NK-92 (cell line): Measurements from ENCODE around the gene GOLT1A.

Experiments used
- DNase-seq: peaks from one replicate; lab custom pipeline; 2025; ENCODE audit not compliant: unreplicated experiment; lab: John Stamatoyannopoulos, UW

GOLT1A gene

DNA sequence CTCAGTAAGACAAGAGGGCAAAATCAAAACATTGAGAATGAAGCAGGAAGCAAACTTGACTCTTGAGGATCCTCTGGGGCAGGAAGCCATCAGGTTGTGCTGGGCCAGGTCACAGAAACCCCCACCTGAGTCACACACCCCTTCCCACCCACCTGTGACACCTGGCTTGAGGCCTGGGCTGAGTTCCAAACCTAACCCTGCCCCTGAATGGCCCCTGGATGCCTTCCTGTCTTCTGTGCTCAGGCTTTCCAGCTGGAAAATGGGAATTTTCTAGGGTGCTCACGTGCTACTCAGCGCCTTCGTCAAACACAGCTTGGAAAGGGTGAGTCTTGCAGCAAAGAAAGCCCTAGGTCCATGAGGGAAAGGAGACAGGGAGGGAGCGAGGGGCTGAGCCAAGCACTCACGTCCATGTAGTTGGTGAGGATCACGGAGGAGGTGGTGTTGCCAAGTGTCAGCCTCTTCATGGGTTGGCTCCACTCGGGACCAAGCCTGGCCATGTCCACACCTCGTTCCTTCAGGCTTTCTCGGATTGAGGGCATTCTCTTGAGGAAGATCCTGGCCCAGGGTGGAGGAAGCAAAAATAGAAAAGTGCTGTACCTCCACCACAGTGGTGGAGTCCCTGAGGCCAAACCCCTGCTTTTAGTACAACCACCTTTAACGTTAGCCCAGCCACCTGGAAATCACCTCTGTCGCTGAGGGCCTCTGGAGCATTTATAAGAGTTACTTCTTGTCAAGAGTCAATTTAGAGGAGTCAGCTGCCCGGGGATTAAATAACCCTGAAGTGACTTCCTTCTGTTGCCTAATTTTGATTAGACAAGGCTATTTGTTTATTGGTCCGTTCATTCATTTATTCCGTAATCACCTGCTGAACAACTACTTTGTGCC, 51.9 kb downstream of the GOLT1A start:
- no peak for DNase-seq

- no peak for DNase-seq
These were observed 55.8 kb downstream of the GOLT1A start for GRCh38 chr1:204157962-204158361.

DNA sequence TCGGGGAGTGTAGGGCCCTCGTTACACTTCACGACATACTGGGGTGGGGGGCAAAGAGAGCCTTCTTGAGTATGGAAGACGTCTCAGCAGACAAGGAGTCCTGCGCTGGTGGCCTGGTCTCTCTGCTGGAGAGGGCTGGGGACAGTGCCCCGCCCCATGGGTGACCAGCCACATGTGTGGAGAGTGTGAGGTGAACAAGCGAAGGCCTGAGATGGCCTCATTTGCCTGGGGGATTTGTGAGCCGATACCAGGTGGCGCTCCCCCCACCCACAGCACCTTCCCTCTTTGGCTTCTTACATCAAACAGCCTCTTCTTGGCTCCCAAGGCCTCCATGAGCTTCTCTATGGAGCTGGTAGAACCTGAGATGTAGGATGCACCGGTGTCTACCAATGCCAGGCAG, 57.9 kb downstream of the GOLT1A start:
- DNase-seq = no peak

- DNase-seq = no peak
These were observed 59.1 kb downstream of the GOLT1A start for GRCh38 chr1:204154568-204155255.

- DNase-seq = no peak
These were observed 60.1 kb downstream of the GOLT1A start for GRCh38 chr1:204153667-204154066.

- no peak for DNase-seq
These were observed 61.3 kb downstream of the GOLT1A start for GRCh38 chr1:204152310-204153044.

- DNase-seq = no peak
These were observed 62.1 kb downstream of the GOLT1A start, which contains the start of gene ETNK2 for GRCh38 chr1:204151552-204152309. TSS of gene ETNK2 (minus strand) at chr1:204152044. CDS start at chr1:204151852, 192 bp downstream.

- no peak for DNase-seq
These were observed 62.9 kb downstream of the GOLT1A start for GRCh38 chr1:204150702-204151551.

- no peak for DNase-seq
These were observed 63.9 kb downstream of the GOLT1A start for GRCh38 chr1:204149635-204150565.

DNA sequence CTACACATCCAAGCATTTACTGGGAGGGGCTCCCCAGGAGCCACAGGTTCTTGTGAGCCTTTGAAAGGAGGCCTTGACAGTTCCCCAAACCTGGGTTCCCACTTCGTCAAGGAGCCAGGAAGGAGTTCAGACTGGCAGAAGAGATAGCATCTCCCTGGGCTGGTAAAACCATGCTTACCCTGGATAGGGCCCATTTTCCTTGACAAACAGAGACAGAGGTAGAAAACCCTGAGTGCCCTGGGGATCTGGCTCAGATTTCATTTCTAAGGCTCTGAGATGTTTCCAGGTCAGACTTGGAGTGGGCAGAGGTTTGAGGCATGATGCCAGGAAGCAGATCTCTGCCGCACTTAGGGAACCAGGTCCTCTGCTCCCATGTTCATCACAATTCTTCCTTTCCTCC, 64.7 kb downstream of the GOLT1A start:
- no peak for DNase-seq
